K562 (cell line): ENCODE data around the gene PRDM11. TPM values are rescaled to one million over a fixed set of nuclear protein-coding genes. Genes with fewer than 3 reads are reported as not detected.
A peak's percentile ranks its signal among the peaks of the same experiment; 100 is the strongest.

ENCODE experiments used
- BRF1 ChIP-seq: IDR thresholded peaks from 3 replicates; pipeline ENCODE4 v1.6.1; 2011; ENCODE audit warnings: borderline replicate concordance, mild to moderate bottlenecking; ENCODE audit not compliant: insufficient read length; ENCODE audit errors: extremely low read depth
- EGR1 ChIP-seq: fragments of 450-650 bp; conservative IDR thresholded peaks from 2 replicates; pipeline ENCODE4 v1.6.1; 2017; ENCODE audit warnings: mild to moderate bottlenecking
- FOSL1 ChIP-seq: fragments of 200-800 bp; sonication (Bioruptor generic); conservative IDR thresholded peaks from 2 replicates; pipeline ENCODE4 v1.6.1; 2016; ENCODE audit warnings: missing genetic modification characterization, missing compliant biosample characterization
- MAZ ChIP-seq, 2 experiments: fragments of 450-650 bp in 1 of 2; sonication (generic) in 1 of 2; formaldehyde crosslinking; IDR thresholded peaks in 1 of 2; conservative IDR thresholded peaks in 1 of 2; 2 replicates each; pipeline versions ENCODE4 v1.4.0 to v1.5.0; 2020; ENCODE audit warnings: mild to moderate bottlenecking in 1 of 2, missing genetic modification reagents in 1 of 2
- NR2C1 ChIP-seq, 2 experiments: fragments of 450-650 bp; IDR thresholded peaks; 2 replicates each; pipeline ENCODE4 v1.6.1; 2017; ENCODE audit warnings: mild to moderate bottlenecking in 2 of 2, antibody characterized with exemption in 1 of 2, inconsistent platforms in 1 of 2, missing compliant biosample characterization in 1 of 2, missing genetic modification characterization in 1 of 2
- RB1 ChIP-seq: fragments of 450-650 bp; IDR thresholded peaks from 2 replicates; pipeline ENCODE4 v1.6.1; 2017; ENCODE audit warnings: low read depth, mild to moderate bottlenecking
- TAF7 ChIP-seq: fragments of 450-650 bp; IDR thresholded peaks from 2 replicates; pipeline ENCODE4 v1.6.1; 2016; ENCODE audit warnings: missing genetic modification characterization, missing compliant biosample characterization
- TSC22D4 ChIP-seq: fragments of 450-650 bp; IDR thresholded peaks from 2 replicates; pipeline ENCODE4 v1.6.1; 2016; ENCODE audit warnings: missing genetic modification characterization, missing biosample characterization, control low read depth
- polyA plus RNA-seq, 8 experiments: library from polyadenylated mRNA; depleted of rRNA in 4 of 8; stranded (reverse) in 5 of 8; unstranded in 3 of 8; fragments of >200 nt; fragmentation: Nextera tagmentation in 2 of 8; fragmentation: Illumina TruSeq in 1 of 8; extraction: Ambion mirVana in 2 of 8; extraction: Trizol in 1 of 8; gene quantifications; 2 replicates each; pipeline versions ENCODE4 v1.2.1 to v1.2.3, GENCODE V29; 2011 to 2014; ENCODE audit warnings: inconsistent platforms in 1 of 8, missing spikeins in 1 of 8
- total RNA-seq, 7 experiments: library from RNA; depleted of rRNA in 6 of 7; stranded (reverse); fragments of >200 nt in 6 of 7; fragmentation: Illumina TruSeq in 2 of 7; extraction: Trizol in 2 of 7; gene quantifications; 2 replicates each; pipeline versions ENCODE4 v1.2.1 to v1.2.3, GENCODE V29; 2011 to 2021; ENCODE audit warnings: low replicate concordance in 1 of 7
- TF ChIP-seq, protein P1 (sequence below): fragments of 450-650 bp; IDR thresholded peaks from 2 replicates; pipeline ENCODE4 v1.7.1; 2018; ENCODE audit warnings: mild to moderate bottlenecking, low read depth; ENCODE audit not compliant: partially characterized antibody
- TF ChIP-seq, protein P2 (sequence below): fragments of 250-450 bp; sonication (Bioruptor Pico); IDR thresholded peaks from 2 replicates; pipeline ENCODE4 v1.4.0; 2020
- TF ChIP-seq, protein P3 (sequence below): IDR thresholded peaks from 2 replicates; pipeline ENCODE4 v1.6.1; 2011; ENCODE audit warnings: borderline replicate concordance, low read depth, mild to moderate bottlenecking, moderate library complexity, low read length; ENCODE audit not compliant: insufficient read depth, poor library complexity, severe bottlenecking
- TF ChIP-seq, protein P4 (sequence below), 3 experiments: IDR thresholded peaks in 2 of 3; conservative IDR thresholded peaks in 1 of 3; 2 replicates each; pipeline ENCODE4 v1.5.1; 2011 to 2012; ENCODE audit warnings: low read length in 3 of 3, mild to moderate bottlenecking in 3 of 3, control low read depth in 2 of 3, improper control_type of control experiment in 1 of 3, inconsistent platforms in 1 of 3, low read depth in 1 of 3, mixed read lengths in 1 of 3, moderate library complexity in 1 of 3; ENCODE audit not compliant: insufficient read depth in 2 of 3

The PRDM11 gene
- total and polyA plus RNA-seq, 9 of the 15 experiments (the other 6 are each of a cell fraction or from before 2014, with no cell fraction given) = 0.01 to 1.1 (median 0.29) TPM

DNA sequence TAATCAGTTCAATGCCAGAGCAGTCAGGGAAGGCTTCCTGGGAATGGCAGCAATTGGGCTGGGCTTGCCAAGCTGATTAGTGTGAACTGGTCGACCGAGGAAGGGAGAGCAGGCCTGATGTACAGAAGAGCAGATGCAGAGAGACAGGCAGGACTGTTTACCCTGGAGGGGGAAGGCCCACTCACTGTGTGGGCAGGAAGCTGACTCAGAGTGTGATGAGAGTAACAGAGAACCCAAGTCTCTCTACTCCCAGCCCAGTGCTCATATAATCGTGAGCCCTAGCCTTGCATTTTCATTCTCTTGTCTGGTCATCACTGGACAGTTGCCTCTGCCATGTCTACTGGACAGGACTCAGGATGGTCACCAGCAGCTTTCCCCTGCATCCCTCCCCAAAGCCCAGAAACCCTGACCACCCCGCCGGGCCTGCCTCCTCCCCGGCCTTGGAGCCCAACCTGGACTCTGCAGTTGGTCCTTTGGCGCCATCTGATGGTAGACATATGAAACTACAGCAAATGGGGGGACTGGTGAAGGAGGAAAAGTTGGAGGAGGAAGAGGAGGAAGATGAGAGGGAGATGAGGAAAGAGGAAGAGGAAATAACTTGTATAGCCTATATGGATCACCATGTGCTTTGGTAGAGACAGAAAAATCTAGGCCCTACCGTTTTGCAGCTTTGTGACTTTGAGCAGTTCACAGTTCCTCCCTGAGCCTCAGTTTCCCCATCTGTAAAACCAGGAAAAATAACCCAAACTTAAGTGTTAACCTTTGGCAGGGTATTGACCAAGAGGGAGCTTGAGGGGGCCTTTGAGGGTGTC is 43.4 kb upstream of the PRDM11 start (continued):
- TF ChIP-seq NR2C1 (IDR thresholded peaks at IDR 0.05) (no peak), NR2C1 (tag; IDR thresholded peaks at IDR 0.05) (no peak), BRF1 (no peak), MAZ (CRISPR knock-in tag; conservative IDR thresholded peaks at IDR 0.05 in 1 of 2, IDR thresholded peaks at IDR 0.05 in 1 of 2) (peak in 1 of 2 experiments; percentile 68; a peak in 2 of 4 replicates), RB1 (no peak), FOSL1 (no peak), EGR1 (0 out of 2 replicates have a peak, but pooled peaks have one; percentile 36), TSC22D4 (tag) (0 out of 2 replicates have a peak, but pooled peaks have one; percentile 73), TAF7 (peak; percentile 7; the same call in 1 of the 2 replicates)
- TF ChIP-seq, protein P1, sequence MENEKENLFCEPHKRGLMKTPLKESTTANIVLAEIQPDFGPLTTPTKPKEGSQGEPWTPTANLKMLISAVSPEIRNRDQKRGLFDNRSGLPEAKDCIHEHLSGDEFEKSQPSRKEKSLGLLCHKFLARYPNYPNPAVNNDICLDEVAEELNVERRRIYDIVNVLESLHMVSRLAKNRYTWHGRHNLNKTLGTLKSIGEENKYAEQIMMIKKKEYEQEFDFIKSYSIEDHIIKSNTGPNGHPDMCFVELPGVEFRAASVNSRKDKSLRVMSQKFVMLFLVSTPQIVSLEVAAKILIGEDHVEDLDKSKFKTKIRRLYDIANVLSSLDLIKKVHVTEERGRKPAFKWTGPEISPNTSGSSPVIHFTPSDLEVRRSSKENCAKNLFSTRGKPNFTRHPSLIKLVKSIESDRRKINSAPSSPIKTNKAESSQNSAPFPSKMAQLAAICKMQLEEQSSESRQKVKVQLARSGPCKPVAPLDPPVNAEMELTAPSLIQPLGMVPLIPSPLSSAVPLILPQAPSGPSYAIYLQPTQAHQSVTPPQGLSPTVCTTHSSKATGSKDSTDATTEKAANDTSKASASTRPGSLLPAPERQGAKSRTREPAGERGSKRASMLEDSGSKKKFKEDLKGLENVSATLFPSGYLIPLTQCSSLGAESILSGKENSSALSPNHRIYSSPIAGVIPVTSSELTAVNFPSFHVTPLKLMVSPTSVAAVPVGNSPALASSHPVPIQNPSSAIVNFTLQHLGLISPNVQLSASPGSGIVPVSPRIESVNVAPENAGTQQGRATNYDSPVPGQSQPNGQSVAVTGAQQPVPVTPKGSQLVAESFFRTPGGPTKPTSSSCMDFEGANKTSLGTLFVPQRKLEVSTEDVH = no peak
- TF ChIP-seq, protein P2, sequence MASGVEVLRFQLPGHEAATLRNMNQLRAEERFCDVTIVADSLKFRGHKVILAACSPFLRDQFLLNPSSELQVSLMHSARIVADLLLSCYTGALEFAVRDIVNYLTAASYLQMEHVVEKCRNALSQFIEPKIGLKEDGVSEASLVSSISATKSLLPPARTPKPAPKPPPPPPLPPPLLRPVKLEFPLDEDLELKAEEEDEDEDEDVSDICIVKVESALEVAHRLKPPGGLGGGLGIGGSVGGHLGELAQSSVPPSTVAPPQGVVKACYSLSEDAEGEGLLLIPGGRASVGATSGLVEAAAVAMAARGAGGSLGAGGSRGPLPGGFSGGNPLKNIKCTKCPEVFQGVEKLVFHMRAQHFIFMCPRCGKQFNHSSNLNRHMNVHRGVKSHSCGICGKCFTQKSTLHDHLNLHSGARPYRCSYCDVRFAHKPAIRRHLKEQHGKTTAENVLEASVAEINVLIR (CRISPR knock-in tag) = no peak
- TF ChIP-seq, protein P3, sequence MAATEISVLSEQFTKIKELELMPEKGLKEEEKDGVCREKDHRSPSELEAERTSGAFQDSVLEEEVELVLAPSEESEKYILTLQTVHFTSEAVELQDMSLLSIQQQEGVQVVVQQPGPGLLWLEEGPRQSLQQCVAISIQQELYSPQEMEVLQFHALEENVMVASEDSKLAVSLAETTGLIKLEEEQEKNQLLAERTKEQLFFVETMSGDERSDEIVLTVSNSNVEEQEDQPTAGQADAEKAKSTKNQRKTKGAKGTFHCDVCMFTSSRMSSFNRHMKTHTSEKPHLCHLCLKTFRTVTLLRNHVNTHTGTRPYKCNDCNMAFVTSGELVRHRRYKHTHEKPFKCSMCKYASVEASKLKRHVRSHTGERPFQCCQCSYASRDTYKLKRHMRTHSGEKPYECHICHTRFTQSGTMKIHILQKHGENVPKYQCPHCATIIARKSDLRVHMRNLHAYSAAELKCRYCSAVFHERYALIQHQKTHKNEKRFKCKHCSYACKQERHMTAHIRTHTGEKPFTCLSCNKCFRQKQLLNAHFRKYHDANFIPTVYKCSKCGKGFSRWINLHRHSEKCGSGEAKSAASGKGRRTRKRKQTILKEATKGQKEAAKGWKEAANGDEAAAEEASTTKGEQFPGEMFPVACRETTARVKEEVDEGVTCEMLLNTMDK = no peak
- TF ChIP-seq, protein P4, sequence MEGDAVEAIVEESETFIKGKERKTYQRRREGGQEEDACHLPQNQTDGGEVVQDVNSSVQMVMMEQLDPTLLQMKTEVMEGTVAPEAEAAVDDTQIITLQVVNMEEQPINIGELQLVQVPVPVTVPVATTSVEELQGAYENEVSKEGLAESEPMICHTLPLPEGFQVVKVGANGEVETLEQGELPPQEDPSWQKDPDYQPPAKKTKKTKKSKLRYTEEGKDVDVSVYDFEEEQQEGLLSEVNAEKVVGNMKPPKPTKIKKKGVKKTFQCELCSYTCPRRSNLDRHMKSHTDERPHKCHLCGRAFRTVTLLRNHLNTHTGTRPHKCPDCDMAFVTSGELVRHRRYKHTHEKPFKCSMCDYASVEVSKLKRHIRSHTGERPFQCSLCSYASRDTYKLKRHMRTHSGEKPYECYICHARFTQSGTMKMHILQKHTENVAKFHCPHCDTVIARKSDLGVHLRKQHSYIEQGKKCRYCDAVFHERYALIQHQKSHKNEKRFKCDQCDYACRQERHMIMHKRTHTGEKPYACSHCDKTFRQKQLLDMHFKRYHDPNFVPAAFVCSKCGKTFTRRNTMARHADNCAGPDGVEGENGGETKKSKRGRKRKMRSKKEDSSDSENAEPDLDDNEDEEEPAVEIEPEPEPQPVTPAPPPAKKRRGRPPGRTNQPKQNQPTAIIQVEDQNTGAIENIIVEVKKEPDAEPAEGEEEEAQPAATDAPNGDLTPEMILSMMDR (IDR thresholded peaks at IDR 0.05 in 2 of 3, conservative IDR thresholded peaks at IDR 0.05 in 1 of 3; ENCODE audit: insufficient read depth in 2 of 3, low read depth in 1 of 3, low read length in 3 of 3) = peak; percentile 88 to 90 (median 88)
